ENCODE results near the gene MYO1E.

The MYO1E gene

GRCh38 chr15:59373215-59373614 lies 544 bp upstream of the MYO1E start:
- Mint-ChIP-seq H3K27me3 (ENCODE audit: low read depth) (peaks cover 23% of the 10 kb centered on the region), H3K27ac (peak overlapping the region; percentile 95 to 99 (median 98)), H3K4me3 (peak overlapping the region; percentile 93 to 98 (median 95)), H3K9me3 (no peaks in the 10 kb centered on the region), H3K36me3 (ENCODE audit: low read depth) (no peaks in the 10 kb centered on the region), H3K4me1 (peaks cover 20% of the 10 kb centered on the region)
- no peak for TF ChIP-seq CTCF (IDR thresholded peaks at IDR 0.05; ENCODE audit: unreplicated experiment in 3 of 3)

- Mint-ChIP-seq H3K27ac (peak overlapping the region; percentile 75 to 98 (median 75)), H3K4me3 (peak overlapping the region; percentile 95 to 98 (median 98)), H3K9me3 (no peaks in the 10 kb centered on the region), H3K4me1 (peaks cover 20% of the 10 kb centered on the region), H3K36me3 (ENCODE audit: low read depth) (no peaks in the 10 kb centered on the region), H3K27me3 (ENCODE audit: low read depth) (peaks cover 27% of the 10 kb centered on the region)
- no peak for TF ChIP-seq CTCF (IDR thresholded peaks at IDR 0.05; ENCODE audit: unreplicated experiment in 3 of 3)
Measured at GRCh38 chr15:59371458-59372351, 966 bp downstream of the MYO1E start.

GRCh38 chr15:59369597-59369996 lies 3.1 kb downstream of the MYO1E start:
- H3K9me3 Mint-ChIP-seq, result no peaks in the 10 kb centered on the region
- H3K4me1 Mint-ChIP-seq, result peaks cover 20% of the 10 kb centered on the region
- peak overlapping the region in 1 of 3 experiments; percentile 60 for H3K4me3 Mint-ChIP-seq
- H3K27me3 Mint-ChIP-seq (ENCODE audit: low read depth), result peaks cover 32% of the 10 kb centered on the region
- no peak for TF ChIP-seq CTCF (IDR thresholded peaks at IDR 0.05; ENCODE audit: unreplicated experiment in 3 of 3)
- no peaks in the 10 kb centered on the region for H3K36me3 Mint-ChIP-seq (ENCODE audit: low read depth)
- no peak overlapping the region for H3K27ac Mint-ChIP-seq

- H3K9me3 Mint-ChIP-seq, result no peaks in the 10 kb centered on the region
- H3K27me3 Mint-ChIP-seq (ENCODE audit: low read depth), result peaks cover 32% of the 10 kb centered on the region
- H3K4me1 Mint-ChIP-seq, result peaks cover 9% of the 10 kb centered on the region
- peaks cover 4% of the 10 kb centered on the region for H3K36me3 Mint-ChIP-seq (ENCODE audit: low read depth)
- H3K27ac Mint-ChIP-seq, result peak overlapping the region in 1 of 3 experiments; percentile 49
- no peak overlapping the region for H3K4me3 Mint-ChIP-seq
- TF ChIP-seq CTCF (IDR thresholded peaks at IDR 0.05; ENCODE audit: unreplicated experiment in 3 of 3), result no peak
Measured at GRCh38 chr15:59367022-59367451, 5.6 kb downstream of the MYO1E start.

- peaks cover 9% of the 10 kb centered on the region for H3K4me1 Mint-ChIP-seq
- H3K27ac Mint-ChIP-seq, result peak overlapping the region in 2 of 3 experiments; percentile 56 to 73
- no peaks in the 10 kb centered on the region for H3K9me3 Mint-ChIP-seq
- peaks cover 32% of the 10 kb centered on the region for H3K27me3 Mint-ChIP-seq (ENCODE audit: low read depth)
- no peak for TF ChIP-seq CTCF (IDR thresholded peaks at IDR 0.05; ENCODE audit: unreplicated experiment in 3 of 3)
- H3K36me3 Mint-ChIP-seq (ENCODE audit: low read depth), result peaks cover 4% of the 10 kb centered on the region
- H3K4me3 Mint-ChIP-seq, result no peak overlapping the region
Measured at GRCh38 chr15:59366333-59367021, 6.2 kb downstream of the MYO1E start.

All from nephron (organoid).